Neural cell (in vitro differentiated cells): Measurements from ENCODE around the gene ZNF532. TPM values are rescaled to one million over a fixed set of nuclear protein-coding genes. Genes with fewer than 3 reads are reported as not detected.

Source experiments
- H2AFZ ChIP-seq: fragments of 200-600, 300-800 bp; sonication (generic), shearing (Covaris generic); 2 replicates; pipeline ENCODE4 v1.6.0; 2014; ENCODE audit warnings: low read depth, mild to moderate bottlenecking, antibody characterized with exemption, low read length, moderate library complexity
- H3F3A ChIP-seq: fragments of 200-600 bp; shearing (Covaris generic); 2 replicates; pipeline ENCODE4 v1.6.1; 2016; ENCODE audit warnings: mild to moderate bottlenecking, moderate library complexity, mixed read lengths, antibody characterized with exemption, low read length; ENCODE audit not compliant: insufficient read depth, poor library complexity, severe bottlenecking
- H3K27ac ChIP-seq: fragments of 200-600, 300-800 bp; sonication (generic), shearing (Covaris generic); 2 replicates; pipeline ENCODE4 v1.5.1; 2014; ENCODE audit warnings: mild to moderate bottlenecking, low read length, moderate library complexity
- H3K27me3 ChIP-seq: fragments of 300-800, 200-600 bp; sonication (generic), shearing (Covaris generic); 2 replicates; pipeline ENCODE4 v1.6.0; 2014; ENCODE audit warnings: mild to moderate bottlenecking, low read depth, low read length, moderate library complexity; ENCODE audit not compliant: insufficient read depth
- H3K36me3 ChIP-seq: fragments of 300-800, 200-600 bp; sonication (generic), shearing (Covaris generic); 2 replicates; pipeline ENCODE4 v1.5.1; 2014; ENCODE audit warnings: mild to moderate bottlenecking, antibody characterized with exemption, low read length, moderate library complexity; ENCODE audit not compliant: insufficient read depth
- H3K4me2 ChIP-seq: fragments of 300-800, 200-600 bp; sonication (generic), shearing (Covaris generic); 2 replicates; pipeline ENCODE4 v1.6.0; 2014; ENCODE audit warnings: mild to moderate bottlenecking, low read length
- H3K4me3 ChIP-seq: fragments of 300-800, 200-600 bp; sonication (generic), shearing (Covaris generic); 2 replicates; pipeline ENCODE4 v1.5.1; 2014; ENCODE audit warnings: mild to moderate bottlenecking, low read length, moderate library complexity
- H3K79me2 ChIP-seq: fragments of 200-600 bp; shearing (Covaris generic); replicated peaks from 2 replicates; pipeline ENCODE4 v1.6.0; 2014; ENCODE audit warnings: mild to moderate bottlenecking, low read length, moderate library complexity; ENCODE audit not compliant: insufficient read depth
- H3K9ac ChIP-seq: fragments of 300-800, 200-600 bp; sonication (generic), shearing (Covaris generic); 2 replicates; pipeline ENCODE4 v1.6.1; 2016; ENCODE audit warnings: mild to moderate bottlenecking, low read length, mixed read lengths
- H3K9me2 ChIP-seq: fragments of 200-600 bp; shearing (Covaris generic); 2 replicates; pipeline ENCODE4 v1.6.1; 2016; ENCODE audit warnings: mild to moderate bottlenecking, low read length, mixed read lengths; ENCODE audit not compliant: insufficient read depth
- H3K9me3 ChIP-seq: fragments of 200-600, 300-800 bp; sonication (generic), shearing (Covaris generic); 2 replicates; pipeline ENCODE4 v1.6.1; 2016; ENCODE audit warnings: mild to moderate bottlenecking, mixed run types, low read length, moderate library complexity, mixed read lengths
- H4K20me1 ChIP-seq: fragments of 200-600 bp; shearing (Covaris generic); 2 replicates; pipeline ENCODE4 v1.6.1; 2016; ENCODE audit warnings: mild to moderate bottlenecking, mixed run types; ENCODE audit not compliant: insufficient read depth
- CTCF ChIP-seq: fragments of 450-650 bp; IDR thresholded peaks from 2 replicates; pipeline ENCODE4 v1.5.1; 2014; ENCODE audit warnings: antibody characterized with exemption, mild to moderate bottlenecking, moderate library complexity; ENCODE audit not compliant: poor library complexity, severe bottlenecking
- EP300 ChIP-seq: fragments of 450-650 bp; conservative IDR thresholded peaks from 2 replicates; pipeline ENCODE4 v1.6.1; 2014; ENCODE audit warnings: antibody characterized with exemption, mild to moderate bottlenecking, moderate library complexity; ENCODE audit not compliant: poor library complexity, severe bottlenecking
- EZH2 ChIP-seq: fragments of 200-600, 300-800 bp; shearing (Covaris generic), sonication (generic); IDR thresholded peaks from 2 replicates; pipeline ENCODE4 v1.6.1; 2014; ENCODE audit warnings: antibody characterized with exemption, low read length, borderline replicate concordance, mild to moderate bottlenecking; ENCODE audit not compliant: insufficient read depth, poor library complexity, severe bottlenecking
- MXI1 ChIP-seq: fragments of 450-650 bp; conservative IDR thresholded peaks from 2 replicates; pipeline ENCODE4 v1.6.1; 2014; ENCODE audit warnings: antibody characterized with exemption, mild to moderate bottlenecking; ENCODE audit not compliant: poor library complexity, severe bottlenecking
- POLR2AphosphoS5 ChIP-seq: IDR thresholded peaks from 2 replicates; pipeline ENCODE4 v1.6.1; 2012
- RAD21 ChIP-seq: fragments of 450-650 bp; conservative IDR thresholded peaks from 2 replicates; pipeline ENCODE4 v1.6.1; 2014; ENCODE audit warnings: antibody characterized with exemption, mild to moderate bottlenecking, moderate library complexity
- SMC3 ChIP-seq: fragments of 450-650 bp; conservative IDR thresholded peaks from 2 replicates; pipeline ENCODE4 v1.6.1; 2014; ENCODE audit warnings: antibody characterized with exemption, mild to moderate bottlenecking, moderate library complexity; ENCODE audit not compliant: poor library complexity
- TAF1 ChIP-seq: IDR thresholded peaks from 2 replicates; pipeline ENCODE4 v1.6.1; 2012; ENCODE audit warnings: low read depth
- polyA plus RNA-seq: library from polyadenylated mRNA; depleted of rRNA; stranded (reverse); fragments of >200 nt; gene quantifications from 2 replicates; pipeline ENCODE4 v1.2.3, GENCODE V29; 2014
- TF ChIP-seq, protein P1 (sequence below): IDR thresholded peaks from 2 replicates; pipeline ENCODE4 v1.6.1; 2012; ENCODE audit warnings: borderline replicate concordance

ZNF532 gene
- polyA plus RNA-seq, 1 donor from 2014 or later = 119 TPM

GRCh38 chr18:58886431-58886830, 21.8 kb downstream of the ZNF532 start:
- H3K9me3 ChIP-seq = no peaks in the 10 kb centered on the region
- H3K79me2 ChIP-seq = peaks cover 86% of the 10 kb centered on the region
- no peak for TF ChIP-seq RAD21
- TF ChIP-seq EZH2 = no peak
- no peak for TF ChIP-seq TAF1
- TF ChIP-seq MXI1 = no peak
- no peak for TF ChIP-seq POLR2AphosphoS5
- TF ChIP-seq, protein P1, sequence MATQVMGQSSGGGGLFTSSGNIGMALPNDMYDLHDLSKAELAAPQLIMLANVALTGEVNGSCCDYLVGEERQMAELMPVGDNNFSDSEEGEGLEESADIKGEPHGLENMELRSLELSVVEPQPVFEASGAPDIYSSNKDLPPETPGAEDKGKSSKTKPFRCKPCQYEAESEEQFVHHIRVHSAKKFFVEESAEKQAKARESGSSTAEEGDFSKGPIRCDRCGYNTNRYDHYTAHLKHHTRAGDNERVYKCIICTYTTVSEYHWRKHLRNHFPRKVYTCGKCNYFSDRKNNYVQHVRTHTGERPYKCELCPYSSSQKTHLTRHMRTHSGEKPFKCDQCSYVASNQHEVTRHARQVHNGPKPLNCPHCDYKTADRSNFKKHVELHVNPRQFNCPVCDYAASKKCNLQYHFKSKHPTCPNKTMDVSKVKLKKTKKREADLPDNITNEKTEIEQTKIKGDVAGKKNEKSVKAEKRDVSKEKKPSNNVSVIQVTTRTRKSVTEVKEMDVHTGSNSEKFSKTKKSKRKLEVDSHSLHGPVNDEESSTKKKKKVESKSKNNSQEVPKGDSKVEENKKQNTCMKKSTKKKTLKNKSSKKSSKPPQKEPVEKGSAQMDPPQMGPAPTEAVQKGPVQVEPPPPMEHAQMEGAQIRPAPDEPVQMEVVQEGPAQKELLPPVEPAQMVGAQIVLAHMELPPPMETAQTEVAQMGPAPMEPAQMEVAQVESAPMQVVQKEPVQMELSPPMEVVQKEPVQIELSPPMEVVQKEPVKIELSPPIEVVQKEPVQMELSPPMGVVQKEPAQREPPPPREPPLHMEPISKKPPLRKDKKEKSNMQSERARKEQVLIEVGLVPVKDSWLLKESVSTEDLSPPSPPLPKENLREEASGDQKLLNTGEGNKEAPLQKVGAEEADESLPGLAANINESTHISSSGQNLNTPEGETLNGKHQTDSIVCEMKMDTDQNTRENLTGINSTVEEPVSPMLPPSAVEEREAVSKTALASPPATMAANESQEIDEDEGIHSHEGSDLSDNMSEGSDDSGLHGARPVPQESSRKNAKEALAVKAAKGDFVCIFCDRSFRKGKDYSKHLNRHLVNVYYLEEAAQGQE = no peak
- no peak for TF ChIP-seq CTCF
- TF ChIP-seq SMC3 = no peak
- no peak for TF ChIP-seq EP300
- no peak overlapping the region for H3K27ac ChIP-seq
- H4K20me1 ChIP-seq = peaks cover 19% of the 10 kb centered on the region
- H3K4me3 ChIP-seq = no peak overlapping the region
- H3K27me3 ChIP-seq = no peaks in the 10 kb centered on the region
- H2AFZ ChIP-seq = no peak overlapping the region
- no peaks in the 10 kb centered on the region for H3K9me2 ChIP-seq
- no peaks in the 10 kb centered on the region for H3K36me3 ChIP-seq
- H3K9ac ChIP-seq = no peak overlapping the region
- H3K4me2 ChIP-seq = no peak overlapping the region
- H3F3A ChIP-seq = no peaks in the 10 kb centered on the region

- H3K79me2 ChIP-seq = peaks cover 86% of the 10 kb centered on the region
- no peak overlapping the region for H2AFZ ChIP-seq
- no peak overlapping the region for H3K4me2 ChIP-seq
- H3K27ac ChIP-seq = no peak overlapping the region
- no peaks in the 10 kb centered on the region for H3F3A ChIP-seq
- peaks cover 14% of the 10 kb centered on the region for H4K20me1 ChIP-seq
- H3K9me2 ChIP-seq = no peaks in the 10 kb centered on the region
- H3K36me3 ChIP-seq = no peaks in the 10 kb centered on the region
- no peak for TF ChIP-seq TAF1
- TF ChIP-seq RAD21 = no peak
- H3K27me3 ChIP-seq = no peaks in the 10 kb centered on the region
- H3K9ac ChIP-seq = no peak overlapping the region
- no peak overlapping the region for H3K4me3 ChIP-seq
- H3K9me3 ChIP-seq = no peaks in the 10 kb centered on the region
Observed at GRCh38 chr18:58886864-58887612, 22.4 kb downstream of the ZNF532 start.

GRCh38 chr18:58887613-58887963, 22.9 kb downstream of the ZNF532 start:
- Histone ChIP-seq H3K27me3 (no peaks in the 10 kb centered on the region), H3K9me2 (no peaks in the 10 kb centered on the region), H3K9me3 (no peaks in the 10 kb centered on the region), H3K36me3 (no peaks in the 10 kb centered on the region), H3K4me3 (no peak overlapping the region), H3K9ac (no peak overlapping the region), H3K79me2 (peaks cover 86% of the 10 kb centered on the region), H4K20me1 (peaks cover 18% of the 10 kb centered on the region), H2AFZ (no peak overlapping the region), H3K4me2 (no peak overlapping the region), H3K27ac (no peak overlapping the region), H3F3A (no peaks in the 10 kb centered on the region)
- TF ChIP-seq EP300 = no peak
- no peak for TF ChIP-seq EZH2
- TF ChIP-seq, protein P1 = no peak
- no peak for TF ChIP-seq SMC3
- no peak for TF ChIP-seq RAD21
- no peak for TF ChIP-seq MXI1
- TF ChIP-seq POLR2AphosphoS5 = no peak
- no peak for TF ChIP-seq CTCF
- TF ChIP-seq TAF1 = no peak
